Activated naive CD4-positive, alpha-beta T cell treated with anti-CD3 and anti-CD28 coated beads, Interleukin-2, amount 50 U/mL, for 72 hours (primary cell): ENCODE measurements around the gene TSPEAR. TPM values are rescaled to one million over a fixed set of nuclear protein-coding genes. Genes with fewer than 3 reads are reported as not detected.

Experiments
- ATAC-seq, 2 donors: fragments of 150-1000 bp; cut with Tn5 transposase; 2 replicates each; pipeline ENCODE4 v1.10.0; 2021; ENCODE audit warnings: mild to moderate bottlenecking in 2 of 2, moderate library complexity in 2 of 2
- DNase-seq, 2 donors: peaks; one replicate each; pipeline ENCODE4 v3.0.0; 2021 to 2022; ENCODE audit warnings: low spot score in 2 of 2
- H3K27ac Mint-ChIP-seq, 2 donors: one replicate each; pipeline ENCODE4 v1.8.0; 2022; ENCODE audit warnings: mild to moderate bottlenecking in 2 of 2, mixed read lengths in 2 of 2
- H3K36me3 Mint-ChIP-seq, 2 donors: one replicate each; pipeline ENCODE4 v1.8.0; 2022; ENCODE audit warnings: mixed read lengths in 2 of 2
- H3K9me3 Mint-ChIP-seq, 2 donors: one replicate each; pipeline ENCODE4 v1.8.0; 2022; ENCODE audit warnings: mixed read lengths in 2 of 2
- total RNA-seq, 2 donors: library from RNA; stranded (reverse); gene quantifications; one replicate each; pipeline ENCODE4 v1.2.3, GENCODE V29; 2022

TSPEAR gene
- total RNA-seq, 2 donors from 2014 or later: not detected

- Mint-ChIP-seq H3K36me3 (no peaks in the 10 kb centered on the region), H3K9me3 (no peaks in the 10 kb centered on the region), H3K27ac (no peak overlapping the region)
- ATAC-seq (no peak), DNase-seq (no peak)
Measured at GRCh38 chr21:44749116-44749758, 37.9 kb upstream of the TSPEAR start.

GRCh38 chr21:44748621-44749020 lies 37.2 kb upstream of the TSPEAR start:
- H3K9me3 Mint-ChIP-seq: no peaks in the 10 kb centered on the region
- DNase-seq: no peak
- no peak for ATAC-seq
- no peaks in the 10 kb centered on the region for H3K36me3 Mint-ChIP-seq
- no peak overlapping the region for H3K27ac Mint-ChIP-seq

GRCh38 chr21:44742418-44743153 lies 31.2 kb upstream of the TSPEAR start:
- Mint-ChIP-seq H3K36me3 (no peaks in the 10 kb centered on the region), H3K27ac (no peak overlapping the region), H3K9me3 (peaks cover 0 to 3% of the 10 kb centered on the region in 2 donors)
- DNase-seq (no peak), ATAC-seq (no peak)

GRCh38 chr21:44741921-44742320 lies 30.5 kb upstream of the TSPEAR start:
- H3K27ac Mint-ChIP-seq: no peak overlapping the region
- no peak for DNase-seq
- H3K36me3 Mint-ChIP-seq: no peaks in the 10 kb centered on the region
- peaks cover 0 to 3% of the 10 kb centered on the region in 2 donors for H3K9me3 Mint-ChIP-seq
- no peak for ATAC-seq

- Mint-ChIP-seq H3K9me3 (peaks cover 0 to 3% of the 10 kb centered on the region in 2 donors), H3K36me3 (no peaks in the 10 kb centered on the region), H3K27ac (no peak overlapping the region)
- DNase-seq (no peak), ATAC-seq (no peak)
Measured at GRCh38 chr21:44740742-44741141, 29.4 kb upstream of the TSPEAR start.

GRCh38 chr21:44739316-44739715 lies 27.9 kb upstream of the TSPEAR start:
- no peaks in the 10 kb centered on the region for H3K36me3 Mint-ChIP-seq
- peaks cover 0 to 3% of the 10 kb centered on the region in 2 donors for H3K9me3 Mint-ChIP-seq
- ATAC-seq (no peak), DNase-seq (no peak)
- no peak overlapping the region for H3K27ac Mint-ChIP-seq

GRCh38 chr21:44738621-44739020 lies 27.2 kb upstream of the TSPEAR start:
- no peak for DNase-seq
- no peaks in the 10 kb centered on the region for H3K36me3 Mint-ChIP-seq
- no peak for ATAC-seq
- H3K9me3 Mint-ChIP-seq: peaks cover 0 to 3% of the 10 kb centered on the region in 2 donors
- H3K27ac Mint-ChIP-seq: no peak overlapping the region

- no peaks in the 10 kb centered on the region for H3K36me3 Mint-ChIP-seq
- H3K9me3 Mint-ChIP-seq: peaks cover 0 to 3% of the 10 kb centered on the region in 2 donors
- DNase-seq: no peak
- ATAC-seq: no peak
- H3K27ac Mint-ChIP-seq: no peak overlapping the region
Measured at GRCh38 chr21:44737706-44738354, 26.5 kb upstream of the TSPEAR start.

GRCh38 chr21:44736291-44737004 lies 25.1 kb upstream of the TSPEAR start:
- no peak overlapping the region for H3K27ac Mint-ChIP-seq
- H3K36me3 Mint-ChIP-seq: no peaks in the 10 kb centered on the region
- H3K9me3 Mint-ChIP-seq: peaks cover 0 to 3% of the 10 kb centered on the region in 2 donors
- DNase-seq (no peak), ATAC-seq (no peak)

- DNase-seq: no peak
- H3K9me3 Mint-ChIP-seq: peaks cover 0 to 3% of the 10 kb centered on the region in 2 donors
- no peak overlapping the region for H3K27ac Mint-ChIP-seq
- no peaks in the 10 kb centered on the region for H3K36me3 Mint-ChIP-seq
- no peak for ATAC-seq
Measured at GRCh38 chr21:44735821-44736220, 24.4 kb upstream of the TSPEAR start.

- H3K36me3 Mint-ChIP-seq: no peaks in the 10 kb centered on the region
- ATAC-seq (no peak), DNase-seq (no peak)
- H3K9me3 Mint-ChIP-seq: peaks cover 0 to 3% of the 10 kb centered on the region in 2 donors
- no peak overlapping the region for H3K27ac Mint-ChIP-seq
Measured at GRCh38 chr21:44734841-44735240, 23.5 kb upstream of the TSPEAR start.

GRCh38 chr21:44734026-44734745 lies 22.8 kb upstream of the TSPEAR start:
- ATAC-seq (no peak), DNase-seq (no peak)
- H3K36me3 Mint-ChIP-seq: no peaks in the 10 kb centered on the region
- H3K9me3 Mint-ChIP-seq: peaks cover 0 to 3% of the 10 kb centered on the region in 2 donors
- no peak overlapping the region for H3K27ac Mint-ChIP-seq

GRCh38 chr21:44732956-44733355 lies 21.6 kb upstream of the TSPEAR start:
- H3K36me3 Mint-ChIP-seq: no peaks in the 10 kb centered on the region
- no peak overlapping the region for H3K27ac Mint-ChIP-seq
- H3K9me3 Mint-ChIP-seq: no peaks in the 10 kb centered on the region
- DNase-seq (no peak), ATAC-seq (no peak)

GRCh38 chr21:44732263-44732662 lies 20.9 kb upstream of the TSPEAR start:
- Mint-ChIP-seq H3K9me3 (no peaks in the 10 kb centered on the region), H3K36me3 (no peaks in the 10 kb centered on the region), H3K27ac (no peak overlapping the region)
- DNase-seq (no peak), ATAC-seq (no peak)

GRCh38 chr21:44730951-44731579 lies 19.7 kb upstream of the TSPEAR start:
- Mint-ChIP-seq H3K36me3 (no peaks in the 10 kb centered on the region), H3K9me3 (no peaks in the 10 kb centered on the region), H3K27ac (no peak overlapping the region)
- no peak for ATAC-seq
- no peak for DNase-seq

GRCh38 chr21:44730028-44730395 lies 18.6 kb upstream of the TSPEAR start:
- no peak overlapping the region for H3K27ac Mint-ChIP-seq
- DNase-seq: no peak
- H3K9me3 Mint-ChIP-seq: no peaks in the 10 kb centered on the region
- no peak for ATAC-seq
- no peaks in the 10 kb centered on the region for H3K36me3 Mint-ChIP-seq
